ENCODE data around the gene CPEB3. TPM values are rescaled to one million over a fixed set of nuclear protein-coding genes. Genes with fewer than 3 reads are reported as not detected.

CPEB3 gene
- total and polyA plus RNA-seq, 11 donors, result 1.5 to 17.2 (median 9.9) TPM

DNA sequence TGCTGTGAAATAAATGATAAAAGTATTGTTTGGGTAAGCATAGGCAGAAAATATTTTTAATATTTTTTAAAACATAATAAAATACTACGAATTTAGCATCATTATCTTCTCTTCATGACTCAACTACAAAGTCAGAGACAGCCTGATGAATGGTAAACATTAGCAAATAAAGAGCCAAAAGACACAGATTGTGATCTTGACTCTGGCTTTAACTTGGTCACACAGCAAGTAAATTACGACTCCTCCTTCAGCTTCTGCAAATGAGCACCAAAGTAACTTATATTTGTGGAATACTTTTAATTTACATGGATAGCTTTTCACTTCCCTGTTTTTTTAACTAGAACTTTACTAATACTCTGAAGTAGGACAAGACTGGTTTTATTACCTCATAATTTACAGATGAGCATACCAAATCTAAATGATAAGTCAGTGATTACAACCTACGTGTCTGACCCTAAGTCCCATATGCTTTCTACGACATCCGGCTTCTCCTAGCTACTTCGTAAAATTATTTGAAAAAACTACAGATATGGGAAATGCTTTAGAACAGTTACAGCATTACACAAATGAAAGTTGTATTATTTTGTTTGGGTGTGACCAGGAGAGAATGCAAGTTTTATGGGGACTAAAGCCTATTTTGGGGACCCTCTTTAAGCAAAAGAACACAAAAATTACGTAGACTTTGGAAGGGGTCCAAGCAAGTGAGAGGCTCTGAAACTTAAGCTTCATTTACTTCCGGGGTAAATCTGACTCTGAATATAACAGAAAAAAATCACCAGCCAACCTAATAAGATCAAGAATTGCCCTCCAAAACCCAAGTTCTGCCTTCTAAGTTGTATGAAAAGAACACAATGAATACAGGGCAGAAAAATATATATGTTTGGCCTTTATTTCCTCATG, 133.8 kb downstream of the CPEB3 start:
- H3K36me3 ChIP-seq, result no peaks in the 10 kb centered on the region
- H3K4me1 ChIP-seq, result peaks cover 0 to 20% (median 11%) of the 10 kb centered on the region in 12 donors
- H3K27me3 ChIP-seq, result no peaks in the 10 kb centered on the region
- WGBS, 4 donors, result 52 to 69% (median 63%) methylated on average over 8 of the region's 8 CpGs
- TF ChIP-seq POLR2A (IDR thresholded peaks at IDR 0.05), result no peak
- TF ChIP-seq, protein P1, sequence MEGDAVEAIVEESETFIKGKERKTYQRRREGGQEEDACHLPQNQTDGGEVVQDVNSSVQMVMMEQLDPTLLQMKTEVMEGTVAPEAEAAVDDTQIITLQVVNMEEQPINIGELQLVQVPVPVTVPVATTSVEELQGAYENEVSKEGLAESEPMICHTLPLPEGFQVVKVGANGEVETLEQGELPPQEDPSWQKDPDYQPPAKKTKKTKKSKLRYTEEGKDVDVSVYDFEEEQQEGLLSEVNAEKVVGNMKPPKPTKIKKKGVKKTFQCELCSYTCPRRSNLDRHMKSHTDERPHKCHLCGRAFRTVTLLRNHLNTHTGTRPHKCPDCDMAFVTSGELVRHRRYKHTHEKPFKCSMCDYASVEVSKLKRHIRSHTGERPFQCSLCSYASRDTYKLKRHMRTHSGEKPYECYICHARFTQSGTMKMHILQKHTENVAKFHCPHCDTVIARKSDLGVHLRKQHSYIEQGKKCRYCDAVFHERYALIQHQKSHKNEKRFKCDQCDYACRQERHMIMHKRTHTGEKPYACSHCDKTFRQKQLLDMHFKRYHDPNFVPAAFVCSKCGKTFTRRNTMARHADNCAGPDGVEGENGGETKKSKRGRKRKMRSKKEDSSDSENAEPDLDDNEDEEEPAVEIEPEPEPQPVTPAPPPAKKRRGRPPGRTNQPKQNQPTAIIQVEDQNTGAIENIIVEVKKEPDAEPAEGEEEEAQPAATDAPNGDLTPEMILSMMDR (IDR thresholded peaks at IDR 0.05), result no peak
- intact Hi-C loops (cut with DNase I), result no loop called here
- no peak for ATAC-seq
- peak overlapping the region in 1 of 12 donors; percentile 30 for H3K27ac ChIP-seq
- no peaks in the 10 kb centered on the region for H3K9me3 ChIP-seq
- peak overlapping the region in 2 of 12 donors; percentile 28 to 38 for H3K4me3 ChIP-seq
- no peak for DNase-seq

DNA sequence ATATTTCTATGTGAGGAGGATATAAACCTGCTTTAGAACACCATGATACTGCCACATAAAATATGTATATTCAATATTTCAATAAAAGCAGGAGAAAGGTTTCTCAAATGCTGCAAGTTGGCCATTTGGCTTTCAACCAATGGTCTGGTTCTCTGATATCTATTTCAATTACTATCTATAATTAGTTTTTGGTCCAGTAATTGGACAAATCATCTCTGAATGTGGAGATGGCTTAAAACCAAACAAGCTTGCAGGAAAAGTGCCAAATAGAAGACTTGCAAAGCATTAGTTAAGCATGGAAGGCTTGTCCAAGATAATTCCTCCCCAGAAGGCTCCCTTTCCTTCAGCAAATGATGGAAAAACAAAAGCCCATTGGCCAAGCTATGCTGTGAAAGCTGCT, 140.1 kb downstream of the CPEB3 start:
- DNase-seq, result no peak
- TF ChIP-seq POLR2A (IDR thresholded peaks at IDR 0.05), result no peak
- TF ChIP-seq, protein P1 (IDR thresholded peaks at IDR 0.05), result no peak
- no peak overlapping the region for H3K4me3 ChIP-seq
- no peak overlapping the region for H3K27ac ChIP-seq
- no peaks in the 10 kb centered on the region for H3K36me3 ChIP-seq
- peaks cover 0 to 60% (median 38%) of the 10 kb centered on the region in 12 donors for H3K4me1 ChIP-seq
- no peaks in the 10 kb centered on the region for H3K9me3 ChIP-seq
- ATAC-seq, result no peak
- no peaks in the 10 kb centered on the region for H3K27me3 ChIP-seq
- intact Hi-C loops (cut with DNase I), result no loop called here

DNA sequence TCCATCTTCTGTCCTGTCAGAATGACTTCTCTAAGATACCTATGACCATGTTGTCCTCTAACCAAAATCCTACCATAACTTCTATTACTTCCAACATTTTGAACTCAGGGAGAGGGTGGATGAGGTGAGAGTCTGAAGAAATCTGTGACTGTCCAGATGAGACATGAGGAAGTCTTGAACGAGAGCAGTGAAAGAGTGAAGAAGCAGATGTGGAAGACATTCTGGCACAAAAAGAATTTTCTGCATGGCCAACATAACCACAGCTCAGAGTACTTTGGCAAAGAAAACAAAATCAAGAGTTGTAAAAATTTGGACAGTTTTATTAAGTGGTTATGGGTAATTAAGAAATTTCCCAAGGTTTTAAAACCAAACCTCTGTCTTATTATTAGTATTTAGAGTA, 141.6 kb downstream of the CPEB3 start:
- Histone ChIP-seq H3K27me3 (no peaks in the 10 kb centered on the region), H3K27ac (no peak overlapping the region), H3K4me3 (no peak overlapping the region), H3K36me3 (peaks cover 0 to 5% (median 0%) of the 10 kb centered on the region in 9 donors), H3K9me3 (no peaks in the 10 kb centered on the region), H3K4me1 (peaks cover 0 to 70% (median 48%) of the 10 kb centered on the region in 12 donors)
- DNase-seq (no peak), ATAC-seq (no peak)
- WGBS, 4 donors, result 60 to 72% (median 64%) methylated on average over 1 of the region's 1 CpG
- intact Hi-C loops (cut with DNase I), result no loop called here
- TF ChIP-seq POLR2A (IDR thresholded peaks at IDR 0.05), result no peak
- TF ChIP-seq, protein P1 (IDR thresholded peaks at IDR 0.05), result no peak

DNA sequence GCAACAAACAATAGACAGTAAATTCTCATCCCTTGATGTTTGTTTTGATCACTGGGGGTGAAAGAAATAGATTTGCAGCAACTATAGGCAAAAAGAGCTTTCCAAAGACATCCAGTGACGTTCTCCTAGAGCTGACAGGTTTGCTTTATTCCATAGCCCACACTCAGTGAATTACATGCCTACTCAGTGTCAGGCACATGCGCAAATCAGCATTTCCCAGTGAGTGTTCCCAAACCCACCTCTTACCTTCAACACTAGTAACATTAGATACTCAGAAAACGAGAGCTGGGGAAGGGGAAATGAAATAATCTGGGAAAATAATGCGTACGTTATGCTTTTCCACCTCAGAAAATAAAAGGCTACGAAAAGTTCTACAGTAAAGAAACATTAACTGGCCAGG, 144.1 kb downstream of the CPEB3 start:
- Histone ChIP-seq H3K27me3 (no peaks in the 10 kb centered on the region), H3K9me3 (no peaks in the 10 kb centered on the region), H3K4me1 (peaks cover 0 to 66% (median 51%) of the 10 kb centered on the region in 12 donors), H3K27ac (peak overlapping the region in 10 of 12 donors; percentile 11 to 65 (median 40)), H3K4me3 (no peak overlapping the region), H3K36me3 (peaks cover 0 to 17% (median 0%) of the 10 kb centered on the region in 9 donors)
- ATAC-seq (no peak), DNase-seq (no peak)
- intact Hi-C loops (cut with DNase I), result no loop called here
- WGBS, 4 donors, result 70 to 80% (median 75%) methylated on average over 6 of the region's 6 CpGs
- TF ChIP-seq POLR2A (IDR thresholded peaks at IDR 0.05), result no peak
- TF ChIP-seq, protein P1 (IDR thresholded peaks at IDR 0.05), result no peak

Data from heart left ventricle (tissue), 16 donors.